Loucy (cell line): ENCODE data around the gene TMPRSS2.
"Not testable (repeated sequence)": the region's sequence is repeated elsewhere in the genome, so short reads cannot be mapped to it uniquely, and the experiment has no call there.

Source experiments
- H2AFZ ChIP-seq: fragments of 200-600 bp; sonication (generic); 2 replicates; pipeline ENCODE4 v1.6.0; 2016; ENCODE audit warnings: antibody characterized with exemption, mild to moderate bottlenecking, low read length, moderate library complexity
- H3F3A ChIP-seq: fragments of 200-600 bp; 2 replicates; pipeline ENCODE4 v1.6.0; 2016; ENCODE audit warnings: antibody characterized with exemption, low read depth, mild to moderate bottlenecking
- H3K27me3 ChIP-seq: fragments of 200-600 bp; sonication (generic); 2 replicates; pipeline ENCODE4 v1.6.1; 2014; ENCODE audit warnings: low read length, mild to moderate bottlenecking; ENCODE audit not compliant: insufficient read depth, poor library complexity, severe bottlenecking
- H3K36me3 ChIP-seq: fragments of 200-600 bp; sonication (generic); 2 replicates; pipeline ENCODE4 v1.6.1; 2016; ENCODE audit warnings: low read length; ENCODE audit not compliant: insufficient read depth
- H3K4me1 ChIP-seq: fragments of 200-600 bp; sonication (generic); 2 replicates; pipeline ENCODE4 v1.5.1; 2014; ENCODE audit warnings: low read length, mild to moderate bottlenecking; ENCODE audit not compliant: insufficient read depth, poor library complexity, severe bottlenecking
- H3K4me2 ChIP-seq: fragments of 200-600 bp; sonication (generic); 2 replicates; pipeline ENCODE4 v1.6.0; 2014; ENCODE audit warnings: antibody characterized with exemption, low read length, low read depth, mild to moderate bottlenecking; ENCODE audit not compliant: poor library complexity, severe bottlenecking
- H3K4me3 ChIP-seq: fragments of 200-600 bp; sonication (generic); 2 replicates; pipeline ENCODE4 v1.5.1; 2014; ENCODE audit warnings: low read length, mild to moderate bottlenecking, mixed read lengths; ENCODE audit not compliant: poor library complexity, severe bottlenecking
- H3K79me2 ChIP-seq: fragments of 200-600 bp; sonication (generic); 2 replicates; pipeline ENCODE4 v1.6.1; 2014; ENCODE audit warnings: low read length; ENCODE audit not compliant: insufficient read depth
- H3K9ac ChIP-seq: fragments of 200-600 bp; sonication (generic); 2 replicates; pipeline ENCODE4 v1.6.0; 2014; ENCODE audit warnings: mild to moderate bottlenecking, low read depth, low read length, moderate library complexity; ENCODE audit not compliant: poor library complexity, severe bottlenecking
- H3K9me2 ChIP-seq: fragments of 200-600 bp; sonication (generic); replicated peaks from 2 replicates; pipeline ENCODE4 v1.6.1; 2016; ENCODE audit warnings: low read depth, low read length, mixed read lengths
- H3K9me3 ChIP-seq: fragments of 200-600 bp; sonication (generic); 2 replicates; pipeline ENCODE4 v1.6.1; 2014; ENCODE audit warnings: mild to moderate bottlenecking, antibody characterized with exemption, low read length, low read depth; ENCODE audit not compliant: insufficient read depth
- H4K20me1 ChIP-seq: fragments of 200-600 bp; sonication (generic); 2 replicates; pipeline ENCODE4 v1.6.0; 2014; ENCODE audit warnings: antibody characterized with exemption, low read length, mild to moderate bottlenecking; ENCODE audit not compliant: insufficient read depth, poor library complexity, severe bottlenecking
- EZH2phosphoT487 ChIP-seq: fragments of 200-600 bp; IDR thresholded peaks from 2 replicates; pipeline ENCODE4 v1.6.1; 2018; ENCODE audit warnings: antibody characterized with exemption, mild to moderate bottlenecking, moderate library complexity, borderline replicate concordance
- TF ChIP-seq, protein P1 (sequence below): fragments of 200-600 bp; sonication (generic); conservative IDR thresholded peaks from 2 replicates; pipeline ENCODE4 v1.5.1; 2014; ENCODE audit warnings: mild to moderate bottlenecking, antibody characterized with exemption, low read length

Gene TMPRSS2

DNA sequence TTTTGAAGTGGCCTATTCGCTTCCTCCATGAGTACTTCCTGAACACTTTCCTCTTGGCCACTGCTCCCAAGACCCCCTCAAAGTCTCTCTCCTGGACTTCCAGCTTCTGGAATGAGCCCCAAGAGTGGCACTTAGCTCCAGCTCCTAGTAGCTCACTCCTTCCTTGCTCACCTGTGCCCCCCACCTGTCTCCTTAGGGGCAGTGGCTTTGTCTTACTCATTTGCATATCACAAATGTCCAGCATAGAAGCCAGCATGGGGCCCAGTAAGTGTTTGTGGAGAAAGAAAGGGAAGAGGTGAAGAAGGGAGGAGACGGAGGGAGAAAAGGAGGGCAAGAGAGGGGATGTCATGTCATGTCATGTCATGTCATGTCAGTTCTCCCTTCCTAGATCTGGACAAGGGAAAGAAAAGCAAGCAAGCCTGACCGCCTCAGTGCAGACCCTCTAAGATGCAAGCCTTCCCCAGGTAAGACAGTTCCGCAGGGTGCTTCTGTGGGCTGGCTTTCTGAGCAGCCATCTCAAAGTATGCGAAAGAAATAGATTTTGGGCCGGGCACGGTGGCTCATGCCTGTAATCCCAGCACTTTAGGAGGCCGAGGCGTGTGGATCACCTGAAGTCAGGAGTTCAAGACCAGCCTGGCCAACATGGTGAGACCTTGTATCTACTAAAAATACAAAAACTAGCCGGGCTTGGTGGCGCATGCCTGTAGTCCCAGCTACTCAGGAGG, 88.8 kb downstream of the TMPRSS2 start:
- Histone ChIP-seq H4K20me1 (no peaks in the 10 kb centered on the region), H3K4me3 (no peak overlapping the region), H3K79me2 (no peaks in the 10 kb centered on the region), H3K9ac (no peak overlapping the region), H3K4me1 (peaks cover 5% of the 10 kb centered on the region), H3K27me3 (no peaks in the 10 kb centered on the region), H3F3A (no peaks in the 10 kb centered on the region), H3K4me2 (no peak overlapping the region), H3K9me2 (no peaks in the 10 kb centered on the region), H3K9me3 (peaks cover 4% of the 10 kb centered on the region; the same call in 1 of the 2 replicates), H2AFZ (no peak overlapping the region), H3K36me3 (no peaks in the 10 kb centered on the region)
- TF ChIP-seq, protein P1, sequence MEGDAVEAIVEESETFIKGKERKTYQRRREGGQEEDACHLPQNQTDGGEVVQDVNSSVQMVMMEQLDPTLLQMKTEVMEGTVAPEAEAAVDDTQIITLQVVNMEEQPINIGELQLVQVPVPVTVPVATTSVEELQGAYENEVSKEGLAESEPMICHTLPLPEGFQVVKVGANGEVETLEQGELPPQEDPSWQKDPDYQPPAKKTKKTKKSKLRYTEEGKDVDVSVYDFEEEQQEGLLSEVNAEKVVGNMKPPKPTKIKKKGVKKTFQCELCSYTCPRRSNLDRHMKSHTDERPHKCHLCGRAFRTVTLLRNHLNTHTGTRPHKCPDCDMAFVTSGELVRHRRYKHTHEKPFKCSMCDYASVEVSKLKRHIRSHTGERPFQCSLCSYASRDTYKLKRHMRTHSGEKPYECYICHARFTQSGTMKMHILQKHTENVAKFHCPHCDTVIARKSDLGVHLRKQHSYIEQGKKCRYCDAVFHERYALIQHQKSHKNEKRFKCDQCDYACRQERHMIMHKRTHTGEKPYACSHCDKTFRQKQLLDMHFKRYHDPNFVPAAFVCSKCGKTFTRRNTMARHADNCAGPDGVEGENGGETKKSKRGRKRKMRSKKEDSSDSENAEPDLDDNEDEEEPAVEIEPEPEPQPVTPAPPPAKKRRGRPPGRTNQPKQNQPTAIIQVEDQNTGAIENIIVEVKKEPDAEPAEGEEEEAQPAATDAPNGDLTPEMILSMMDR = no peak
- TF ChIP-seq EZH2phosphoT487 = no peak

DNA sequence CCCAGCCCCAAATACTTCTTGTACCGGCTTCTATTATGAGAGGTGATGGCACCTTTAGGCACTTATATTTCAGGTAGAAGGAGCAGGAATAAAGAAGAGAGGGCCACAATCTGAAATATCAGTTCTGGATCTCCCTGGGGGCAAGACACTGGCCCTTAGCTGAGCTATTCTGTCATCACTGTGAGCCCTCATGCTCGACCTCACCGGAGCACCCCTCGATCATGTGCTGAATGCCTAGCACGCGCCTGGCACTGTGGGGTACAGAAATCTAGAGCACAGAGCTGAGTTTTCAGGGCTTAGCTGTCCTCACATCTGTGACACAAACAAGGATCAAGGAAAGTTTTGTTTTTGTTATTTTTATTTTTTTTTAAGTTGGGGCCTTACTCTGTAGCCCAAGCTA, 89.6 kb downstream of the TMPRSS2 start:
- no peak overlapping the region for H3K4me2 ChIP-seq
- no peaks in the 10 kb centered on the region for H3K9me2 ChIP-seq
- H3K79me2 ChIP-seq = no peaks in the 10 kb centered on the region
- no peaks in the 10 kb centered on the region for H3F3A ChIP-seq
- no peaks in the 10 kb centered on the region for H4K20me1 ChIP-seq
- no peak overlapping the region for H3K4me3 ChIP-seq
- H3K4me1 ChIP-seq = peaks cover 5% of the 10 kb centered on the region
- H3K9ac ChIP-seq = no peak overlapping the region
- H3K27me3 ChIP-seq = no peaks in the 10 kb centered on the region
- H3K9me3 ChIP-seq = peaks cover 4% of the 10 kb centered on the region; the same call in 1 of the 2 replicates
- H3K36me3 ChIP-seq = no peaks in the 10 kb centered on the region
- TF ChIP-seq EZH2phosphoT487 = no peak
- TF ChIP-seq, protein P1 = no peak
- H2AFZ ChIP-seq = no peak overlapping the region

DNA sequence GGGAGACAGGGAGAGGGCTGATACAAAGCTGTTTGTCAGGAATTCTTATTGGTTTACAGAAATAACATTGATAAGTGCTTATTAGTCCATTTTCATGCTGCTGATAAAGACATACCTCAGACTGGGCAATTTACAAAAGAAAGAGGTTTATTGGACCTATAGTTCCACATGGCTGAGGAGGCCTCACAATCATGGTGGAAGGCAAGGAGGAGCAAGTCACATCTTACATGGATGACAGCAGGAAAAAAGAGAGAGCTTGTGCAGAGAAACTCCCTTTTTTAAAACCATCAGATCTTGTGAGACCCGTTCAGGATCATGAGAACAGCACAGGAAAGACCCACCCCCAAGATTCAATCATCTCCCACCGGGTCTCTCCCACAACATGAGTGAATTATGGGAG, 90.5 kb downstream of the TMPRSS2 start:
- H4K20me1 ChIP-seq, H3K36me3 ChIP-seq, H3K9me2 ChIP-seq, H3K4me3 ChIP-seq, H3K9ac ChIP-seq, H3K27me3 ChIP-seq, H2AFZ ChIP-seq, H3F3A ChIP-seq, H3K4me2 ChIP-seq, H3K79me2 ChIP-seq, H3K9me3 ChIP-seq, H3K4me1 ChIP-seq: not testable (repeated sequence)
